Measurements from ENCODE around the gene TECTA. TPM values are rescaled to one million over a fixed set of nuclear protein-coding genes. Genes with fewer than 3 reads are reported as not detected.

TECTA gene
- polyA plus RNA-seq, 1 donor from 2014 or later, result 3.3 TPM

GRCh38 chr11:121119440-121119839 is 18.4 kb downstream of the TECTA start:
- Histone ChIP-seq H3K36me3 (ENCODE audit: insufficient read depth, low read length) (peaks cover 6% of the 10 kb centered on the region), H3K27me3 (ENCODE audit: insufficient read depth, low read depth, low read length) (no peaks in the 10 kb centered on the region), H3K4me3 (ENCODE audit: low read length) (no peak overlapping the region), H4K20me1 (ENCODE audit: insufficient read depth) (no peaks in the 10 kb centered on the region), H2AFZ (ENCODE audit: low read depth, low read length) (no peak overlapping the region), H3K9ac (ENCODE audit: low read length) (no peak overlapping the region), H3K27ac (ENCODE audit: low read length) (no peak overlapping the region), H3K9me2 (ENCODE audit: insufficient read depth, low read length) (no peaks in the 10 kb centered on the region), H3K79me2 (replicated peaks; ENCODE audit: insufficient read depth, low read length) (no peaks in the 10 kb centered on the region), H3K4me2 (ENCODE audit: low read length) (no peak overlapping the region), H3K9me3 (ENCODE audit: low read length) (no peaks in the 10 kb centered on the region), H3F3A (ENCODE audit: insufficient read depth, low read length, poor library complexity, severe bottlenecking) (no peaks in the 10 kb centered on the region)
- TF ChIP-seq POLR2AphosphoS5 (IDR thresholded peaks at IDR 0.05) (no peak), SMC3 (conservative IDR thresholded peaks at IDR 0.05; ENCODE audit: poor library complexity) (no peak)

- Histone ChIP-seq H3K79me2 (replicated peaks; ENCODE audit: insufficient read depth, low read length) (no peaks in the 10 kb centered on the region), H3K4me2 (ENCODE audit: low read length) (no peak overlapping the region), H3F3A (ENCODE audit: insufficient read depth, low read length, poor library complexity, severe bottlenecking) (no peaks in the 10 kb centered on the region), H3K4me3 (ENCODE audit: low read length) (no peak overlapping the region), H3K27ac (ENCODE audit: low read length) (no peak overlapping the region), H3K9me3 (ENCODE audit: low read length) (no peaks in the 10 kb centered on the region), H3K36me3 (ENCODE audit: insufficient read depth, low read length) (peaks cover 6% of the 10 kb centered on the region), H4K20me1 (ENCODE audit: insufficient read depth) (no peaks in the 10 kb centered on the region), H3K9ac (ENCODE audit: low read length) (no peak overlapping the region), H3K27me3 (ENCODE audit: insufficient read depth, low read depth, low read length) (no peaks in the 10 kb centered on the region), H2AFZ (ENCODE audit: low read depth, low read length) (no peak overlapping the region), H3K9me2 (ENCODE audit: insufficient read depth, low read length) (no peaks in the 10 kb centered on the region)
- TF ChIP-seq EP300 (conservative IDR thresholded peaks at IDR 0.05; ENCODE audit: poor library complexity, severe bottlenecking), result no peak
These were observed 21.3 kb downstream of the TECTA start for GRCh38 chr11:121122328-121122727.

GRCh38 chr11:121123496-121124069 is 22.5 kb downstream of the TECTA start:
- H2AFZ ChIP-seq (ENCODE audit: low read depth, low read length), result no peak overlapping the region
- H3K36me3 ChIP-seq (ENCODE audit: insufficient read depth, low read length), result peaks cover 8% of the 10 kb centered on the region
- no peaks in the 10 kb centered on the region for H4K20me1 ChIP-seq (ENCODE audit: insufficient read depth)
- H3K9me2 ChIP-seq (ENCODE audit: insufficient read depth, low read length), result no peaks in the 10 kb centered on the region
- H3K79me2 ChIP-seq (replicated peaks; ENCODE audit: insufficient read depth, low read length), result no peaks in the 10 kb centered on the region
- no peaks in the 10 kb centered on the region for H3K27me3 ChIP-seq (ENCODE audit: insufficient read depth, low read depth, low read length)
- H3F3A ChIP-seq (ENCODE audit: insufficient read depth, low read length, poor library complexity, severe bottlenecking), result no peaks in the 10 kb centered on the region
- no peak overlapping the region for H3K9ac ChIP-seq (ENCODE audit: low read length)
- H3K4me3 ChIP-seq (ENCODE audit: low read length), result no peak overlapping the region
- H3K9me3 ChIP-seq (ENCODE audit: low read length), result no peaks in the 10 kb centered on the region
- no peak overlapping the region for H3K4me2 ChIP-seq (ENCODE audit: low read length)
- TF ChIP-seq EP300 (conservative IDR thresholded peaks at IDR 0.05; ENCODE audit: poor library complexity, severe bottlenecking), result no peak
- no peak overlapping the region for H3K27ac ChIP-seq (ENCODE audit: low read length)

GRCh38 chr11:121127809-121128208 is 26.8 kb downstream of the TECTA start:
- Histone ChIP-seq H3K27ac (ENCODE audit: low read length) (no peak overlapping the region), H3K9me3 (ENCODE audit: low read length) (no peaks in the 10 kb centered on the region), H3K9me2 (ENCODE audit: insufficient read depth, low read length) (no peaks in the 10 kb centered on the region), H4K20me1 (ENCODE audit: insufficient read depth) (no peaks in the 10 kb centered on the region), H3K9ac (ENCODE audit: low read length) (no peak overlapping the region), H3K79me2 (replicated peaks; ENCODE audit: insufficient read depth, low read length) (no peaks in the 10 kb centered on the region), H3F3A (ENCODE audit: insufficient read depth, low read length, poor library complexity, severe bottlenecking) (no peaks in the 10 kb centered on the region), H2AFZ (ENCODE audit: low read depth, low read length) (no peak overlapping the region), H3K36me3 (ENCODE audit: insufficient read depth, low read length) (peaks cover 6% of the 10 kb centered on the region), H3K27me3 (ENCODE audit: insufficient read depth, low read depth, low read length) (no peaks in the 10 kb centered on the region), H3K4me2 (ENCODE audit: low read length) (no peak overlapping the region), H3K4me3 (ENCODE audit: low read length) (no peak overlapping the region)
- no peak for TF ChIP-seq MXI1 (conservative IDR thresholded peaks at IDR 0.05; ENCODE audit: poor library complexity, severe bottlenecking)
- TF ChIP-seq SMC3 (conservative IDR thresholded peaks at IDR 0.05; ENCODE audit: poor library complexity), result no peak
- TF ChIP-seq POLR2AphosphoS5 (IDR thresholded peaks at IDR 0.05), result no peak
- TF ChIP-seq EP300 (conservative IDR thresholded peaks at IDR 0.05; ENCODE audit: poor library complexity, severe bottlenecking), result no peak
- no peak for TF ChIP-seq CTCF (IDR thresholded peaks at IDR 0.05; ENCODE audit: poor library complexity, severe bottlenecking)
- TF ChIP-seq REST (IDR thresholded peaks at IDR 0.05; ENCODE audit: borderline replicate concordance), result no peak
